NCI-H2171 (cell line): ENCODE results near the gene FSCN2.
"Not testable (repeated sequence)": the region's sequence is repeated elsewhere in the genome, so short reads cannot be mapped to it uniquely, and the experiment has no call there.

Experiments
- DNase-seq: peaks from one replicate; lab custom pipeline; 2025; lab: John Stamatoyannopoulos, UW

FSCN2 gene

DNA sequence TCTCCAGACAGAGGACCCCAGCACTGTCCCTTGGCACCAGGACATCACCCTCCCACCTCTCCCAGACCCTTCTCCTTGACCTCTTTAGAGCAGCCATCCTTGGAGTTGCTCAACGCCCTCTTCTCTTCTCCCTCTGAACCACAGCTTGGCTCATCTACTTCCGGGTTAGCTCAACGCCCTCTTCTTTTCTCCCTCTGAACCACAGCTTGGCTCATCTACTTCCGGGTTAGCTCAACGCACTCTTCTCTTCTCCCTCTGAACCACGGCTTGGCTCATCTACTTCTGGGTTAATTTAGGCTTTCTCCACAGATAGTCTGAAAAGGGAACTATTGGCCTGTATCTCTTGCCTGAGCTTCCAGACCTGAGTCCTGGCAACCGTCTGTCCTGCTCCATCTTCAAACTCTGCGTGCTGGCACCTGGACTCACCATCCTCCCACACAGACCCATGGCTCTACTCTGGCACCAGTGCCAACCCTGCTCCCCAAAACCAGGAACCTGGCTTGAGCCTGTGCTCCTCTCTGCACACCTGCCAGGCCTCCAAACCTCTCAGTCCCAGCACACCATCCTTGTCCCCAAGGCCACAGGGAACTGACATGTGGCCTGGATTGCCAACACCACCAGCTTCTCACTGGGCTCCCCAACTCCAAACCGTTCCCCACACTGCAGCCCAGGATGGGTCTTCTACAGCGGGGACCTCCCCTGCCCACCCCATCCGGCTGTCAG is 49.3 kb downstream of the FSCN2 start:
- DNase-seq, result no peak

DNA sequence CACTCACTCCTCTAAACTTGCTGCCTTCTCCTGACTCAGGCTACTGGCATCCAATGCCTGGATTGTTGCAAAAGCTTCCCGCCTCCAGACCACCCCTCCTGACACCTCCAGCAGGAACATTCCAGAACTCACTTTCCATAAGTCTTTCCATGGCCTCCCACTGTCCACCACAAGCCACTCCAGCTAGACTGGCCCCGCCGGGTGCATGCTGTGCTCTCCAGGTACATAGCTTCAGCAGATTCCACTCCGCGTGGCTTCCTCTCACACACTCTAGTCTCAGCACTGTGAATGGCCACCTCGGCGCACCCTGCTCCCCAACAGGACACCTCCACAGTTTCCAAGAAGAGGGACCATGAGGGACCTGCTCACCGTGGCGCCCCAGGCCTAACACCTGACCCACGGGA is 49.9 kb downstream of the FSCN2 start:
- DNase-seq, result no peak

DNA sequence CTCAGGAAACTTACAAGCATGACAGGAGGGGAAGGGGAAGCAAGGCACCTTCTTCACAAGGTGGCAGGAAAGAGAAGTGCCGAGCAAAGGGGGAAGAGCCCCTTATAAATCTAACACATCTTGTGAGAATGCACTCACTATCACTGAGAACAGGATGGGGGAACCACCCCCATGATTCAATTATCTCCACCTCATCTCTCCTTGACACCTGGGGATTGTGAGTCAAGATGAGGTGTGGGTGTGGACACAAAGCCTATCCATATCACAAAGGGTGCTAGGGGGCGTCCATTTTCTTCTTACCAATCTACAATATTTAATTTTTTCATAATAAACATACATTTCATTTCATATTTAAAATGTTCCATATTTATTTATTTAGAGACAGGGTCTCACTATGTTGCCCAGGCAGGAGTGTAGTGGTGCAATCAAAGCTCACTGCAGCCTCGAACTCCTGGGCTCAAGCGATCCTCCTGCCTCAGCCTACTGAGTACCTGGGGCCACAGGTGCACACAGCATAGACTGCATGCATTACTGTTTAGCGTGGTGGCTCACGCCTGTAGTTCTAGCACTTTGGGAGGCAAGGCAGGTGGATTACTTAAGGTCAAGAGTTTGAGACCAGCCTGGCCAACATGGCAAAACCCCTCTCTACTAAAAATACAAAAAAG is 50.5 kb downstream of the FSCN2 start:
- no peak for DNase-seq

DNA sequence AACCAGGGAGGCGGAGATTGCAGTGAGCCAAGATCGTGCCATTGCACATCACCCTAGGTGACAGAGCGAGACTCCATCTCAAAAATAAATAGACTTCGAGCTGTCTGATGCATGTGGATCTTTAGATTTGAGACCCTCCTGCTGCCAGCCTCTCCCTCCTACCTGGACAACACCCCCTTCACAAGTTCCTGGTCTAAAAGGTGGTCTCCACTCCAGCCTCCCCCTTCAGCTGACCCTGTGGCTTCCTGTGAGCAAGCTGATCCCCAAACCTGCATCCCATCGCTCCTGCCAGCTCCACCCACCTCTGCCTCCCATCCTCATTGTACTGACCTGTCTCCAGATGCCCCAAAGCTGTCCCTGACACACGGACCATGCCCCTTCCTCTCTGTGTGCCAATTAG is 51.1 kb downstream of the FSCN2 start:
- DNase-seq, result no peak

DNA sequence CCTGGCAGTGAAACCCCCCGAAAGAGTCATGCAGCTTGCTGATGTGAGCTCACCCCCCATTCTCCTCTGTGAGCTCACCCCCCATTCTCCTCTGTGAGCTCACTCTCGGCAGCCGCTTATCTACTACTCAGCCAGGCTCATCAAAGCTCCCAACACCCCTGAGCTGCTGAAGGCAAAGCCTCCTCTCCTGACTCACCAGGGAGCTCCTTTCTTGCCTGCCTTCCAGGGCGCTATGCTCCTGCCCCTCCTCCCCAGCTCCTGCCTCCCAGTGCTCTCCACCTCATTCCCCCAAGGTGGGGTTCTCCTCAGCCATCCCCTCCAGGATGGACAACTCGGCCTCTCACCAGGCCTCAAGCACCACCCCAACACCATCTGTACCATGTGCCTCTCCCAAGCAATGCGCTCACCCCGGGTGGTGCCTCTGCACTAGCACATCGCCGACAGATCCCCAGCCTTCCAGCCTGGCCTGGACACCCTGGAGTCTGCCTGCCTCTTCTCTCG is 51.7 kb downstream of the FSCN2 start:
- DNase-seq, result no peak

DNA sequence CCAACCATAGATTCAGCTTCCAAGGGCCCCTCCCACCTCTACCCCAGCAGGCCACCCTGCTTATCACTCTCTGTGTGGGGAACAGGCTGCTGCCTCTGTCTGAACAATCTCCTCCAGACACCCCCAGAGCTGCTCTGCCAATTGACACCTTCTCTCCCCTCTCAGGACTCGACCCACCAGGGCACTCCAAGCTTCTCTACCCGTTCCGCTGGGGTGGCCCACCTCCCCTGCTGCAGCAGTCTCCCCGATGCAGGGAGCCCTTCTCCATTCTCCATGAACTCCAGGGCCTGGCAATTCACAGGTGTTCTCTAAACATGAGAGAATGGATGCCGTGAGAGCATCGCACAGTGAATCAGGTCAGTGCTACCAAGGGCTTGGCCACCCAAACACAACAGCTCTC is 52.3 kb downstream of the FSCN2 start:
- no peak for DNase-seq

DNA sequence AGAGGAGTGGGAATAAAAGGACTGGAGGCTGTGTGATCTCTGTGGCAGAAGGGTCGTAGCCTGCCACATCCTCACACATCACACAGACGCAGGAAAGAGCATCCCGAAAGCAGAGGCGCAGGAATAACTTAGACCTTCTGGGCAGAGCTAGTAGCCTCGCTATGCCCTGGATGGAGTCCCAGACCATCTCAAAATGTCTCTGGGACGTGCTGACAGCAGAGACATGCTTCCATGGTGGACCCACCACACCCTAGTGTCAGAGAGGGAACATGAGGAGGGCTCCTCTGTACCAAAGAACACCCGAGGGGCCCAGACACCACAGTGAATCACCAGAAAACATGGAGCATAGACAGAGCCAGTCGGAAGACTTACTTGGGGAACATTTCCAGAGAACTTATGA is 53.6 kb downstream of the FSCN2 start:
- DNase-seq, result no peak

DNA sequence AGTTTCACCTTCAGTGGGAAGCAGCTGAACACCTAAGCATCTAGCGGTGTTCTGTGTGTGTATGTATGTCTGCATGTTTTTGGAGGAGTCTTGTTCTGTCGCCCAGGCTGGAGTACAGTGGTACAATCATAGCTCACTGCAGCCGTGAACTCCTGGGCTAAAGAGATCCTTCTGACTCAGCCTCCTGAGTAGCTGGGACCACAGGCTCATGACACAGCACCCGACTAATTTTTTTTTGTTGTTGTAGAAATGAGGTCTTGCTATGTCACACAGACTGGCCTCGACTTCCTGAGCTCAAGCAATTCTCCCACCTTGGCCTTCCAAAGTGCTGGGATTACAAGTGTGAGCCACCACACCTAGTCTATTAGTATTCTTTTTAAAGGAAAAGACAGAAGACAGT is 54.2 kb downstream of the FSCN2 start:
- no peak for DNase-seq

DNA sequence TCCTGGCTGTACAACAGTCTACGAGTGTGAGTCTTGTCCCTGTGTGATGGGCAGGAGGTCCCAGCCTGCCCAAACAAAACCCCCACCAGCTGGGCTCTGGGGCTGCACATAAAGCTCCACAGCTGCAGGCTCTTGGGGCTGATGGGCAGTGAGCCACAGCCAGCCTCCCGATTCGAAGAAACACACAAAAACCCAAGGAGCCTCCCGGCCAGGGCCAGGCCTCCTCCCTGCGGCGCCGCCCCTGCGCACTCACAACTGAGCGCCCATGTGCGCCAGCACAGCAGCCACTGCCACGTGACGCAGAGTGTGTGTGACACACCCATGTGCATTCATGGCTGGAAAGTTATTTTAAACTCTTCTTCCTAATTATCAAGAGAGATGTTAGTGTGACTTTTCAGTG is 54.6 kb downstream of the FSCN2 start:
- DNase-seq, result no peak

DNA sequence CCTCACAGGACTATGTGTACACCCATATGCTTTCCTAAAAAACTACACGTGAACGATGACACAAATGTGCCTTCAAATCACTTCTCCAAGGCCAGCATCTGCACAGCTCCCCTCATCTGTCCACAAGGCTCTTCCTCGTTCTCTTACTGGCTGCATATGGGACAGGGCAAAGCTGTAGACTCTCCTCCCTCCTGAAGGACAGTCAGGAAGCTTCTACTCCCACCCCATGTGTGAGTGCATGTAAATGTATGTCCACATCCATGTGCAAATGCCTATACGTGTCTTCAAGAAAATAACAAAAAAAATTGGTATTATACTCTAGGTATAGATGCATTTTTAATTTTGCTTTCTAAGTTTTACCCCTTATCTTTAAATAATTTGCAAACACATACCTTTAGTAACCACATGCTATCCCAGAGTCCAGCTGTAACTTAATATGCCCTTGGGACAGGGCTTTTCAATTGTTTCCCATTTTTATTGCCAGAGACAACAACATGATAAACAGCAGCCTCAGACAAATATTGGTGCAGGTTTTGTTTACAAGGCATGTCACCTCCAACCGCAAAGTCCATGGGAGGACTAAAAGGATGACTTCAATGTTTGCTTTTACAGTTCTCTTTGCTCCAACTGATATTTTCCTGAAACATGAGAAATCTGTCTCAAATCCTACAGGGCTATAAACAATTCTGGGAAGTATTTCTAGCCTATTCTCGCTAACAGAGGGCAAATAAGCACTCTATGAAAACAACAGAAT is 55.6 kb downstream of the FSCN2 start:
- no peak for DNase-seq

DNA sequence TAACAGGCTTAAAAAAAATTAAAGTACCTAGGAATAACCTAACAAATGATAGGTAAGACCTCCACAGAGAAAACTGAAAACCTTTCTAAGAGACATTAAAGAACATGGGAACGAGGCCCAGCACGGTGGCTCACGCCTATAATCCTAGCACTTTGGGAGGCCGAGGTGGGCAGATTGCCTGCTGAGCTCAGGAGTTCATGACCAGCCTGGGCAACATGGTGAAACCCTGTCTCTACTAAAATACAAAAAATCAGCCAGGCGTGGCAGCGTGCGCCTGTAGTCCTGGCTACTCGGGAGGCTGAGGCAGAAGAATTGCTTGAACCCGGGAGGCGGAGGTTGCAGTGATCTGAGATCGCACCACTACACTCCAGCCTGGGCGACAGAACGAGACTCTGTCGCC is 56.6 kb downstream of the FSCN2 start:
- DNase-seq, result not testable (repeated sequence)

DNA sequence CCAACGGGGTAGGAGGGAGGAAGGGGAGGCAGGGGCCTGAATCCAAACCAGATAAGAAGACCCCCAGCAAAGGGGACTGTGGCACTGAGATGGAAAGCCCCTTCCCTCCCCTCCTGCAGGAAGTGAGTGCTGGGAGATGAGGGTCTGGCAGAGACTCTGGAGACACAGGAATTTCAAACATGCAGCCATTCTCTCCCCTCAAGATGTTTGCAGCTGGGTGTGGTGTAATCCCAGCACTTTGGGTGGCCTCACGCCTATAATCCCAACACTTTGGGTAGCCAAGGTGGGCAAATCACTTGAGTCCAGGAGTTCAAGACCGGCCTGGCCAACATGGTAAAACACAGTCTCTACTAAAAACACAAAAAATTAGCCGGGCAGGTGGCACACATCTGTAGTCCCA is 57.9 kb downstream of the FSCN2 start:
- no peak for DNase-seq
